ENCODE measurements around the gene APIP.

The APIP gene

GRCh38 chr11:34833602-34834001, 82.6 kb downstream of the APIP start:
- CTCF ChIA-PET: interaction anchor here (0.7 kb wide), 1 partner anchor 93 kb away, joined by 3 read pairs; no protein-coding TSS in a partner anchor
- POLR2A ChIA-PET: no interaction called here
- TF ChIP-seq FOXA1 (IDR thresholded peaks at IDR 0.05) (no peak), CTBP1 (IDR thresholded peaks at IDR 0.05; ENCODE audit: borderline replicate concordance) (no peak), HDGF (IDR thresholded peaks at IDR 0.05; ENCODE audit: borderline replicate concordance) (no peak), FOXK2 (IDR thresholded peaks at IDR 0.05) (no peak), ZNF384 (IDR thresholded peaks at IDR 0.05) (no peak), SUZ12 (IDR thresholded peaks at IDR 0.05) (no peak), SP1 (IDR thresholded peaks at IDR 0.05) (no peak), TARDBP (IDR thresholded peaks at IDR 0.05) (no peak), NFRKB (IDR thresholded peaks at IDR 0.05) (no peak), L3MBTL2 (conservative IDR thresholded peaks at IDR 0.05) (no peak), ELF4 (IDR thresholded peaks at IDR 0.05) (no peak), ARNT (IDR thresholded peaks at IDR 0.05) (no peak), BHLHE40 (IDR thresholded peaks at IDR 0.05; ENCODE audit: borderline replicate concordance) (no peak), PKNOX1 (IDR thresholded peaks at IDR 0.05) (no peak), FOXM1 (IDR thresholded peaks at IDR 0.05; ENCODE audit: borderline replicate concordance) (no peak), LEF1 (IDR thresholded peaks at IDR 0.05; ENCODE audit: borderline replicate concordance) (no peak)
- no peak for DNase-seq (ENCODE audit: extremely low spot score)

Measured in HEK293T (cell line).